Measurements from ENCODE around the gene RAD51AP1. TPM values are rescaled to one million over a fixed set of nuclear protein-coding genes. Genes with fewer than 3 reads are reported as not detected.
A peak's percentile ranks its signal among the peaks of the same experiment; 100 is the strongest.

RAD51AP1 gene
- total RNA-seq, 2 donors from 2014 or later: 0.86 to 1.3 TPM

DNA sequence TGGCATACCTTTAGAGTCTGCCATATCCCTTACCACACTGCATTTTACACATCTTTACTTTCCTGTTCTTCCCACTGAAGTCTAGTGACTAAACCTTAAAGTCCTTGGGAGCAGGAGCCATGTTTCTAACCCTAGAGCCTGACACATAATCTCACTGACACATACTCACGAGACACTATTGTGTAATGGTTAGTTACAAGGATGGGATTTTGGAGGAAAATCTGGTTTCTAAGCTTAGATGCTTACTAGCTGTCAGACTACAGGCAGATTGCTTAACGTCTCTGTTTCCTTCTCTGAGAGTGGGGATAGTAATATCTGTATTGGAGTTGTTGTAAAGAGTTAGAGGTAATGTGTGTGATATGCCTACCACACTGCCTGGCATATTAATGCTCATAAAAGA lies 17.1 kb downstream of the RAD51AP1 start:
- TF ChIP-seq, protein P1, sequence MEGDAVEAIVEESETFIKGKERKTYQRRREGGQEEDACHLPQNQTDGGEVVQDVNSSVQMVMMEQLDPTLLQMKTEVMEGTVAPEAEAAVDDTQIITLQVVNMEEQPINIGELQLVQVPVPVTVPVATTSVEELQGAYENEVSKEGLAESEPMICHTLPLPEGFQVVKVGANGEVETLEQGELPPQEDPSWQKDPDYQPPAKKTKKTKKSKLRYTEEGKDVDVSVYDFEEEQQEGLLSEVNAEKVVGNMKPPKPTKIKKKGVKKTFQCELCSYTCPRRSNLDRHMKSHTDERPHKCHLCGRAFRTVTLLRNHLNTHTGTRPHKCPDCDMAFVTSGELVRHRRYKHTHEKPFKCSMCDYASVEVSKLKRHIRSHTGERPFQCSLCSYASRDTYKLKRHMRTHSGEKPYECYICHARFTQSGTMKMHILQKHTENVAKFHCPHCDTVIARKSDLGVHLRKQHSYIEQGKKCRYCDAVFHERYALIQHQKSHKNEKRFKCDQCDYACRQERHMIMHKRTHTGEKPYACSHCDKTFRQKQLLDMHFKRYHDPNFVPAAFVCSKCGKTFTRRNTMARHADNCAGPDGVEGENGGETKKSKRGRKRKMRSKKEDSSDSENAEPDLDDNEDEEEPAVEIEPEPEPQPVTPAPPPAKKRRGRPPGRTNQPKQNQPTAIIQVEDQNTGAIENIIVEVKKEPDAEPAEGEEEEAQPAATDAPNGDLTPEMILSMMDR (IDR thresholded peaks at IDR 0.05): no peak
- no peak overlapping the region for H3K27ac ChIP-seq
- no peak overlapping the region for H3K4me3 ChIP-seq
- DNase-seq (ENCODE audit: low spot score): no peak
- H3K9me3 ChIP-seq: no peaks in the 10 kb centered on the region
- H3K27me3 ChIP-seq: no peaks in the 10 kb centered on the region
- peaks cover 0 to 7% of the 10 kb centered on the region in 2 donors for H3K4me1 ChIP-seq
- H3K36me3 ChIP-seq: no peaks in the 10 kb centered on the region

GRCh38 chr12:4556735-4557530 lies 18.2 kb downstream of the RAD51AP1 start:
- no peak overlapping the region for H3K4me3 ChIP-seq
- H3K36me3 ChIP-seq: no peaks in the 10 kb centered on the region
- H3K9me3 ChIP-seq: no peaks in the 10 kb centered on the region
- TF ChIP-seq, protein P1 (IDR thresholded peaks at IDR 0.05): no peak
- peak overlapping the region; percentile 25 to 28 for H3K27ac ChIP-seq
- H3K4me1 ChIP-seq: peaks cover 0 to 11% of the 10 kb centered on the region in 2 donors
- no peaks in the 10 kb centered on the region for H3K27me3 ChIP-seq
- no peak for DNase-seq (ENCODE audit: low spot score)

DNA sequence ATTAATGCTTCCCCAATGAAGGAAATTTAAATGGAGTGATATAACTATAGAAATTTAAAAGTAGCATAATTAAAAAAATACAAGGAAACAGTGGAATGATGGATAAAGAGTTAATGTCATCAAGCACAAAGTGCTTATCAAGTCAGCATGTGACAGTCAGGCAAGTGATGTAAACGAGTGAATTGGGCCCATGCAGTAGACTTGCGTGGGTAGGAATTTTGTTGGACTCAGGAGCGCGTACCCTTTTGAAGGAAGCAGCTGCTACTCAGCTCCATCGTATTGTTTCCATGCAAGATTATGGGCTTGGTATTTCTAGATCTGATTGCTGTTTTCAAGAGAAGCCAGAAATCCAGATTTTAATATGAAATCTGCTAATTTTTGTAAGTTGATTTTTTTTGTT lies 18.9 kb downstream of the RAD51AP1 start:
- peaks cover 0 to 17% of the 10 kb centered on the region in 2 donors for H3K4me1 ChIP-seq
- no peaks in the 10 kb centered on the region for H3K36me3 ChIP-seq
- no peaks in the 10 kb centered on the region for H3K27me3 ChIP-seq
- peak overlapping the region in 1 of 2 donors; percentile 25 for H3K27ac ChIP-seq
- TF ChIP-seq, protein P1 (IDR thresholded peaks at IDR 0.05): no peak
- H3K9me3 ChIP-seq: no peaks in the 10 kb centered on the region
- no peak for DNase-seq (ENCODE audit: low spot score)
- no peak overlapping the region for H3K4me3 ChIP-seq

GRCh38 chr12:4558171-4558570 lies 19.5 kb downstream of the RAD51AP1 start:
- Histone ChIP-seq H3K4me3 (no peak overlapping the region), H3K4me1 (peaks cover 0 to 17% of the 10 kb centered on the region in 2 donors), H3K27ac (no peak overlapping the region), H3K36me3 (no peaks in the 10 kb centered on the region), H3K27me3 (no peaks in the 10 kb centered on the region), H3K9me3 (no peaks in the 10 kb centered on the region)
- TF ChIP-seq, protein P1 (IDR thresholded peaks at IDR 0.05): no peak
- DNase-seq (ENCODE audit: low spot score): no peak

DNA sequence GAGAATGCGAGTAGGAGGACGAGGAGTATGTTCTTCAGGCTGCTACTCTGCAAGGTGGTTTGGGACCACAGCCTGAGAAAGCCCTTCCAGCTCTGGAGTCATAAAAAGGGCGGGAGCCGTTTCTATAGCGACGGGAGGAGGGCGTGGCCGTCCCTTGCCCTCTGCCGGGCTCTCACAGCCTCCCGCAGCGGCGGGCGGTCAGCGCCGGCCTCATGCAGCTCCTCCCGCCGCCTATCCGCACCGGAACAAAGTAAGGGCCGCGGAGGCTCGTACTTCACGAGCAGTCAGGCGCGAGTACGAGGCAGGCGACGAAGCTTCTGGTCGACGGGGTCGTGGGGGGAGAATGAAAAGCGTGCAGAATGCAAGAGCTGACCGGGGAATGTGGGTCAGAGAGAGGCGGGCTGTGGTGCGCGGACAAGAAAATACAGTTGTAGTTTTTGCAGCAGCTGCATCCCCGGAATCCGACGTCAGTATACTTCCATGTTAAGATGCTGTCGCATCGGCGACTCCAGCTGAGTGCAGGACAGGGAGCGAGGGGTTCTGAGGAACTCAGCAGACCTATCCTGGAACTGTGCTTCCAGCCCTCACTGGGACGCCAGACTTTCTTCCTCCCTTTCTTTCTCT lies 23.5 kb downstream of the RAD51AP1 start, which contains the start of gene DYRK4:
Gene DYRK4, plus strand, starts transcription at position 175 of the 624 bp plus-strand sequence. Its CDS starts 38 bp downstream, at position 213.
- peak; percentile 64 for DNase-seq (ENCODE audit: low spot score)
- peak within 1 kb of the TSS in 1 of 2 donors; percentile 37 for H3K4me3 ChIP-seq

More for the DNA sequence above, 23.5 kb downstream of the RAD51AP1 start, which contains the start of gene DYRK4:
- TF ChIP-seq, protein P1 (IDR thresholded peaks at IDR 0.05): no peak
- H3K4me1 ChIP-seq: peaks cover 0 to 10% of the 10 kb centered on the region in 2 donors
- no peak within 1 kb of the TSS for H3K27ac ChIP-seq
- no peaks in the 10 kb centered on the region for H3K36me3 ChIP-seq
- H3K27me3 ChIP-seq: no peaks in the 10 kb centered on the region
- H3K9me3 ChIP-seq: no peaks in the 10 kb centered on the region
